WTC11 (cell line): ENCODE results near the gene MYBL2. TPM values are rescaled to one million over a fixed set of nuclear protein-coding genes. Genes with fewer than 3 reads are reported as not detected.

Source experiments
- ATAC-seq: fragments of 200-7000 bp; cut with Tn5 transposase; 2 replicates; pipeline ENCODE4 v1.10.0; 2021; ENCODE audit warnings: mild to moderate bottlenecking, moderate library complexity
- CTCF ChIA-PET: fragments of 300-600 bp; sonication (Branson Sonifier 250); formaldehyde crosslinking; loops from one replicate; lab custom pipeline; 2021; ENCODE audit warnings: antibody characterized with exemption; lab: Charles Lee
- POLR2A ChIA-PET: fragments of 350-600 bp; sonication (Branson Sonifier 250); formaldehyde crosslinking; loops from one replicate; lab custom pipeline; 2021; ENCODE audit warnings: antibody characterized with exemption; lab: Charles Lee
- DNase-seq: peaks from one replicate; pipeline ENCODE4 v3.0.0; 2021; ENCODE audit warnings: low spot score
- H3K27ac Mint-ChIP-seq: 2 replicates; pipeline ENCODE4 v1.8.0; 2021; ENCODE audit warnings: mixed read lengths
- H3K27me3 Mint-ChIP-seq: 2 replicates; pipeline ENCODE4 v1.8.0; 2021; ENCODE audit warnings: low read depth, mild to moderate bottlenecking, moderate library complexity, mixed read lengths
- H3K36me3 Mint-ChIP-seq: 2 replicates; pipeline ENCODE4 v1.8.0; 2021; ENCODE audit warnings: mixed read lengths
- H3K4me1 Mint-ChIP-seq: 2 replicates; pipeline ENCODE4 v1.8.0; 2022; ENCODE audit warnings: mixed read lengths
- H3K4me3 Mint-ChIP-seq: 2 replicates; pipeline ENCODE4 v1.8.0; 2021; ENCODE audit warnings: mild to moderate bottlenecking, moderate library complexity, mixed read lengths
- H3K9me3 Mint-ChIP-seq: 2 replicates; pipeline ENCODE4 v1.8.0; 2021; ENCODE audit warnings: mixed read lengths
- CREB1 ChIP-seq: sonication (generic); formaldehyde crosslinking; IDR thresholded peaks from 2 replicates; pipeline ENCODE4 v1.8.0; 2023; ENCODE audit warnings: mild to moderate bottlenecking, missing genetic modification reagents
- CREM ChIP-seq: sonication (generic); formaldehyde crosslinking; IDR thresholded peaks from 2 replicates; pipeline ENCODE4 v1.8.1; 2022; ENCODE audit warnings: mild to moderate bottlenecking, missing genetic modification reagents, moderate library complexity
- ELF4 ChIP-seq: sonication (generic); formaldehyde crosslinking; IDR thresholded peaks from 2 replicates; pipeline ENCODE4 v1.8.1; 2022; ENCODE audit warnings: low read depth, mild to moderate bottlenecking, moderate library complexity, missing genetic modification reagents
- EMX1 ChIP-seq: fragments of 250-450 bp; sonication (Bioruptor Pico); IDR thresholded peaks from 2 replicates; pipeline ENCODE4 v1.8.0; 2021; ENCODE audit warnings: mild to moderate bottlenecking
- KAT7 ChIP-seq: sonication (generic); formaldehyde crosslinking; IDR thresholded peaks from 2 replicates; pipeline ENCODE4 v1.8.1; 2023; ENCODE audit warnings: missing genetic modification reagents, mild to moderate bottlenecking, borderline replicate concordance
- MXD4 ChIP-seq: fragments of 250-450 bp; sonication (Bioruptor Pico); IDR thresholded peaks from 2 replicates; pipeline ENCODE4 v1.8.0; 2021; ENCODE audit warnings: mild to moderate bottlenecking, moderate library complexity, borderline replicate concordance
- MYBL2 ChIP-seq: sonication (generic); formaldehyde crosslinking; IDR thresholded peaks from 2 replicates; pipeline ENCODE4 v1.8.1; 2023; ENCODE audit warnings: mild to moderate bottlenecking, moderate library complexity, missing genetic modification reagents
- NFATC4 ChIP-seq: fragments of 250-450 bp; sonication (Bioruptor Pico); IDR thresholded peaks from 2 replicates; pipeline ENCODE4 v1.9.0; 2021; ENCODE audit warnings: mild to moderate bottlenecking
- NR2C2 ChIP-seq: sonication (generic); formaldehyde crosslinking; IDR thresholded peaks from 2 replicates; pipeline ENCODE4 v1.8.0; 2022; ENCODE audit warnings: mild to moderate bottlenecking, missing genetic modification reagents
- OVOL2 ChIP-seq: fragments of 250-450 bp; sonication (Bioruptor Pico); IDR thresholded peaks from 2 replicates; pipeline ENCODE4 v1.9.0; 2021; ENCODE audit warnings: mild to moderate bottlenecking, borderline replicate concordance
- PRRX2 ChIP-seq: fragments of 250-450 bp; sonication (Bioruptor Pico); IDR thresholded peaks from 2 replicates; pipeline ENCODE4 v1.8.0; 2021; ENCODE audit warnings: mild to moderate bottlenecking
- RORB ChIP-seq: fragments of 250-450 bp; sonication (Bioruptor Pico); IDR thresholded peaks from 2 replicates; pipeline ENCODE4 v1.9.0; 2021; ENCODE audit warnings: mild to moderate bottlenecking
- ZBTB21 ChIP-seq: sonication (generic); formaldehyde crosslinking; IDR thresholded peaks from 2 replicates; pipeline ENCODE4 v1.8.1; 2023; ENCODE audit warnings: mild to moderate bottlenecking, missing genetic modification reagents, borderline replicate concordance
- ZNF232 ChIP-seq: sonication (generic); formaldehyde crosslinking; IDR thresholded peaks from 2 replicates; pipeline ENCODE4 v1.8.0; 2022; ENCODE audit warnings: mild to moderate bottlenecking, missing genetic modification reagents
- ZNF423 ChIP-seq: fragments of 250-450 bp; sonication (Bioruptor Pico); IDR thresholded peaks from 2 replicates; pipeline ENCODE4 v2.1.2; 2022; ENCODE audit warnings: mild to moderate bottlenecking, moderate library complexity
- total RNA-seq: library from RNA; stranded (reverse); gene quantifications from 3 replicates; pipeline ENCODE4 v1.2.3, GENCODE V29; 2021
- TF ChIP-seq, protein P1 (sequence below): sonication (generic); formaldehyde crosslinking; IDR thresholded peaks from 2 replicates; pipeline ENCODE4 v1.8.0; 2023; ENCODE audit warnings: missing genetic modification reagents
- TF ChIP-seq, protein P2 (sequence below): sonication (generic); formaldehyde crosslinking; IDR thresholded peaks from 2 replicates; pipeline ENCODE4 v1.8.1; 2022; ENCODE audit warnings: mild to moderate bottlenecking, moderate library complexity, missing genetic modification reagents
- TF ChIP-seq, protein P3 (sequence below): sonication (generic); formaldehyde crosslinking; IDR thresholded peaks from 2 replicates; pipeline ENCODE4 v1.8.0; 2022; ENCODE audit warnings: mild to moderate bottlenecking, missing genetic modification reagents
- TF ChIP-seq, protein P4 (sequence below): sonication (generic); formaldehyde crosslinking; IDR thresholded peaks from 2 replicates; pipeline ENCODE4 v1.8.1; 2023; ENCODE audit warnings: mild to moderate bottlenecking, missing genetic modification reagents, borderline replicate concordance
- TF ChIP-seq, protein P5 (sequence below): sonication (generic); formaldehyde crosslinking; IDR thresholded peaks from 2 replicates; pipeline ENCODE4 v1.8.0; 2023; ENCODE audit warnings: mild to moderate bottlenecking, missing genetic modification reagents

Gene MYBL2
- total RNA-seq, 1 experiment from 2014 or later, result 166 TPM

DNA sequence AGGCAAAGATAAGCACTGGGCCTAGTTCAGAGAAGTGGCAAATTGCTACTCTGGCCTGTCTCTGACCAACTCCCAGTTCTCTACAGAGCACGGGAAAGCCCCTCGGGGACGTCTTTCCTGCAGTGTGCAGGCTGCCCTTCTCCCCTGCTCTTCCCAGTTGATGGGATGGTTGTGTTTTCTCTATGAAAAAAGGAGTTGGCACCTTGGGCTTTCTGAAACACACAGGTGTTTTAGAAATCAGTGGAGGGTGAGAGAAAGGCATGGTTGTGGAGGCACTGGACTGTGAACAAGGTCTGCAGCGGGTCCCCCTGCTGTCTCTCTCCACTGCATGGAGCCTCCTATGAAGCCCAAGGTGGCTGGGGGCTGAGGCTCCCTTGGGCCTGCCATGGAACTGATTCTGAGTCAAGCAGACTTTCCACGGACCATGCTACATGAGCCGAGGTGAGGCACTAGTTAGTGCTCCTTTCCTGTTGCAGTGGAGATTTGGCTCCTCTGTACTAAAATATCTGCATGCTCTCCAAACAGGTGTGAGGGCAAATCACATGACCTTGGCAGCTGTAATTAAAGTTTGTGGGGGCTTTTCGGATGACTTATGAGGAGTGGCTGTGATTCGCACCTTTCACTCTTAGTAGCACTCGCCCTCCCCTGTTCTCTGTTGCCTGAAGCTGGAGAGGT, 43.6 kb downstream of the MYBL2 start (continued):
- TF ChIP-seq MXD4 (no peak), RORB (no peak), KAT7 (CRISPR knock-in tag) (no peak), NR2C2 (no peak), CREM (CRISPR knock-in tag) (no peak), ZNF423 (CRISPR knock-in tag) (no peak)
- TF ChIP-seq, protein P1, sequence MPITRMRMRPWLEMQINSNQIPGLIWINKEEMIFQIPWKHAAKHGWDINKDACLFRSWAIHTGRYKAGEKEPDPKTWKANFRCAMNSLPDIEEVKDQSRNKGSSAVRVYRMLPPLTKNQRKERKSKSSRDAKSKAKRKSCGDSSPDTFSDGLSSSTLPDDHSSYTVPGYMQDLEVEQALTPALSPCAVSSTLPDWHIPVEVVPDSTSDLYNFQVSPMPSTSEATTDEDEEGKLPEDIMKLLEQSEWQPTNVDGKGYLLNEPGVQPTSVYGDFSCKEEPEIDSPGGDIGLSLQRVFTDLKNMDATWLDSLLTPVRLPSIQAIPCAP, result no peak
- TF ChIP-seq, protein P2, sequence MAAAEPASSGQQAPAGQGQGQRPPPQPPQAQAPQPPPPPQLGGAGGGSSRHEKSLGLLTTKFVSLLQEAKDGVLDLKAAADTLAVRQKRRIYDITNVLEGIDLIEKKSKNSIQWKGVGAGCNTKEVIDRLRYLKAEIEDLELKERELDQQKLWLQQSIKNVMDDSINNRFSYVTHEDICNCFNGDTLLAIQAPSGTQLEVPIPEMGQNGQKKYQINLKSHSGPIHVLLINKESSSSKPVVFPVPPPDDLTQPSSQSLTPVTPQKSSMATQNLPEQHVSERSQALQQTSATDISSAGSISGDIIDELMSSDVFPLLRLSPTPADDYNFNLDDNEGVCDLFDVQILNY (CRISPR knock-in tag), result no peak

DNA sequence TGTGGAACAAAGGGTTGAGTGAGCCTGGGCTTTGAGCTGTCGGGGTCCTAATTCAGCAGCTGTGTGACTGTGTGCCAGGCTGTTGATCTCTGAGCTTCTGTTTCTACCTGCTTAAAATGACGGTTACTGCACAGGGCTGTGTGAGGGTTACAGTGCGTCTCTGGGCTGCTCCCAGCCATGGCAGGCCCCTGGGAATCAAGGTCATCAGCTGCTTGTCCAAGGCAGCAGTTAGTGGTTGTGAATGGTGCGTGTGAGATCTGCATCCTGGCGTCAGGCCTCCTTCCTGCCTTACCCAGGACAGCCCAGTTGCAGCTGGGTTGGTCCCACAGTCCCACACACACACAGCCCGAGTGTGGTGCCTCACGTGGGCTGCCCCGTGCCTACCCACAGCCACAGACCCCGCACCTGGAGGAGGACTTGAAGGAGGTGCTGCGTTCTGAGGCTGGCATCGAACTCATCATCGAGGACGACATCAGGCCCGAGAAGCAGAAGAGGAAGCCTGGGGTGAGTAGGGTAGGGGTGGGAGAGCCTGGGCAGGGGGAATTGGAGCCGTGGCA, 44.3 kb downstream of the MYBL2 start:
- DNase-seq (no peak), ATAC-seq (no peak)
- CTCF ChIA-PET, result no interaction called here
- no peak overlapping the region for H3K27ac Mint-ChIP-seq
- POLR2A ChIA-PET, result no interaction called here
- no peaks in the 10 kb centered on the region for H3K27me3 Mint-ChIP-seq
- no peak for TF ChIP-seq EMX1 (CRISPR knock-in tag)
- no peak for TF ChIP-seq NFATC4 (CRISPR knock-in tag)
- TF ChIP-seq ZNF232 (CRISPR knock-in tag), result no peak
- TF ChIP-seq ELF4 (CRISPR knock-in tag), result no peak
- TF ChIP-seq, protein P3, sequence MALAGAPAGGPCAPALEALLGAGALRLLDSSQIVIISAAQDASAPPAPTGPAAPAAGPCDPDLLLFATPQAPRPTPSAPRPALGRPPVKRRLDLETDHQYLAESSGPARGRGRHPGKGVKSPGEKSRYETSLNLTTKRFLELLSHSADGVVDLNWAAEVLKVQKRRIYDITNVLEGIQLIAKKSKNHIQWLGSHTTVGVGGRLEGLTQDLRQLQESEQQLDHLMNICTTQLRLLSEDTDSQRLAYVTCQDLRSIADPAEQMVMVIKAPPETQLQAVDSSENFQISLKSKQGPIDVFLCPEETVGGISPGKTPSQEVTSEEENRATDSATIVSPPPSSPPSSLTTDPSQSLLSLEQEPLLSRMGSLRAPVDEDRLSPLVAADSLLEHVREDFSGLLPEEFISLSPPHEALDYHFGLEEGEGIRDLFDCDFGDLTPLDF (CRISPR knock-in tag), result no peak
- H3K36me3 Mint-ChIP-seq, result peaks cover 55% of the 10 kb centered on the region
- H3K4me3 Mint-ChIP-seq, result no peak overlapping the region
- H3K4me1 Mint-ChIP-seq, result no peaks in the 10 kb centered on the region
- H3K9me3 Mint-ChIP-seq, result no peaks in the 10 kb centered on the region

DNA sequence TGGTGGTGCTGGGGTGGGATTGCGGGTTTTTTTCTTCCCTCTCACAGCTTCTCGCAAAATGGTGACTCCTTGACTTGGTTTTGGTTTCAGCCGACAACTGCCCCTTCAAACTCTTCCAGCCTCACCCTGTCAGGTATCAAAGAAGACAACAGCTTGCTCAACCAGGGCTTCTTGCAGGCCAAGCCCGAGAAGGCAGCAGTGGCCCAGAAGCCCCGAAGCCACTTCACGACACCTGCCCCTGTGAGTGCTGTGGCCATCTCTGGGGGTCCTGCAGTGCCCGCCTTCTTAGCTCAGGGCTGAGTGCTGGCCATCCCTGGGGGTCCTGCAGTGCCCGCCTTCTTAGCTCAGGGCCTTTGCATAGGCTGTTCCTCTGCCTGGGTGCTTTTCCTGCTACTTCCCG, 48.1 kb downstream of the MYBL2 start:
- ChIA-PET POLR2A (no interaction called here), CTCF (no interaction called here)
- no peak overlapping the region for H3K4me3 Mint-ChIP-seq
- peaks cover 8% of the 10 kb centered on the region for H3K9me3 Mint-ChIP-seq
- TF ChIP-seq ZBTB21 (CRISPR knock-in tag) (no peak), MYBL2 (CRISPR knock-in tag) (no peak), CREB1 (CRISPR knock-in tag) (no peak)
- TF ChIP-seq, protein P2 (CRISPR knock-in tag), result no peak
- H3K36me3 Mint-ChIP-seq, result peaks cover 31% of the 10 kb centered on the region
- DNase-seq (no peak), ATAC-seq (no peak)
- no peaks in the 10 kb centered on the region for H3K4me1 Mint-ChIP-seq
- no peak overlapping the region for H3K27ac Mint-ChIP-seq
- no peaks in the 10 kb centered on the region for H3K27me3 Mint-ChIP-seq

DNA sequence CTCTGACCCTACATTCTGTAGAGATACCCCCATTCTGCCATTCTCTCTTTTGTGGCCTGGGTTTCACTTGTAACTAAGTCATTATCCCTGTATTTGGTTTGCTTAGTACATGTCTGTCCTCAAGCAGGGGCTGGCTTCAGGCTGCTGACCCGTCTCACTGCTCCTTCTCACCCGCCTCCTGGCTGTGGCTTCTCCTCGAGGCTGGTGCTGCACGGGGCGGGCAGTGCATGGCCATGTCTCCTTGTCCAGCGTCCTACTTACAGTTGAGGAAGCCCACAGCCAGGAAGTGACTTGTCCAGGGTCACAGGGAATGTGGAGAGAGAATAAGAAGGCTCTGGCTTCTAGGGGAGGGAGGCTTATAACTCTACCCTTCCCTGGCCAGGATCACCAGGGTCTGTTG, 48.6 kb downstream of the MYBL2 start:
- DNase-seq (no peak), ATAC-seq (no peak)
- peaks cover 2% of the 10 kb centered on the region; the same call in 1 of the 2 replicates for H3K4me1 Mint-ChIP-seq
- ChIA-PET CTCF (no interaction called here), POLR2A (no interaction called here)
- peaks cover 26% of the 10 kb centered on the region for H3K36me3 Mint-ChIP-seq
- no peak overlapping the region for H3K27ac Mint-ChIP-seq
- H3K27me3 Mint-ChIP-seq, result no peaks in the 10 kb centered on the region
- peaks cover 8% of the 10 kb centered on the region for H3K9me3 Mint-ChIP-seq
- no peak overlapping the region for H3K4me3 Mint-ChIP-seq
- TF ChIP-seq PRRX2 (CRISPR knock-in tag) (no peak), OVOL2 (CRISPR knock-in tag) (no peak)
- TF ChIP-seq, protein P4, sequence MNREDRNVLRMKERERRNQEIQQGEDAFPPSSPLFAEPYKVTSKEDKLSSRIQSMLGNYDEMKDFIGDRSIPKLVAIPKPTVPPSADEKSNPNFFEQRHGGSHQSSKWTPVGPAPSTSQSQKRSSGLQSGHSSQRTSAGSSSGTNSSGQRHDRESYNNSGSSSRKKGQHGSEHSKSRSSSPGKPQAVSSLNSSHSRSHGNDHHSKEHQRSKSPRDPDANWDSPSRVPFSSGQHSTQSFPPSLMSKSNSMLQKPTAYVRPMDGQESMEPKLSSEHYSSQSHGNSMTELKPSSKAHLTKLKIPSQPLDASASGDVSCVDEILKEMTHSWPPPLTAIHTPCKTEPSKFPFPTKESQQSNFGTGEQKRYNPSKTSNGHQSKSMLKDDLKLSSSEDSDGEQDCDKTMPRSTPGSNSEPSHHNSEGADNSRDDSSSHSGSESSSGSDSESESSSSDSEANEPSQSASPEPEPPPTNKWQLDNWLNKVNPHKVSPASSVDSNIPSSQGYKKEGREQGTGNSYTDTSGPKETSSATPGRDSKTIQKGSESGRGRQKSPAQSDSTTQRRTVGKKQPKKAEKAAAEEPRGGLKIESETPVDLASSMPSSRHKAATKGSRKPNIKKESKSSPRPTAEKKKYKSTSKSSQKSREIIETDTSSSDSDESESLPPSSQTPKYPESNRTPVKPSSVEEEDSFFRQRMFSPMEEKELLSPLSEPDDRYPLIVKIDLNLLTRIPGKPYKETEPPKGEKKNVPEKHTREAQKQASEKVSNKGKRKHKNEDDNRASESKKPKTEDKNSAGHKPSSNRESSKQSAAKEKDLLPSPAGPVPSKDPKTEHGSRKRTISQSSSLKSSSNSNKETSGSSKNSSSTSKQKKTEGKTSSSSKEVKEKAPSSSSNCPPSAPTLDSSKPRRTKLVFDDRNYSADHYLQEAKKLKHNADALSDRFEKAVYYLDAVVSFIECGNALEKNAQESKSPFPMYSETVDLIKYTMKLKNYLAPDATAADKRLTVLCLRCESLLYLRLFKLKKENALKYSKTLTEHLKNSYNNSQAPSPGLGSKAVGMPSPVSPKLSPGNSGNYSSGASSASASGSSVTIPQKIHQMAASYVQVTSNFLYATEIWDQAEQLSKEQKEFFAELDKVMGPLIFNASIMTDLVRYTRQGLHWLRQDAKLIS (CRISPR knock-in tag), result no peak
- TF ChIP-seq, protein P5, sequence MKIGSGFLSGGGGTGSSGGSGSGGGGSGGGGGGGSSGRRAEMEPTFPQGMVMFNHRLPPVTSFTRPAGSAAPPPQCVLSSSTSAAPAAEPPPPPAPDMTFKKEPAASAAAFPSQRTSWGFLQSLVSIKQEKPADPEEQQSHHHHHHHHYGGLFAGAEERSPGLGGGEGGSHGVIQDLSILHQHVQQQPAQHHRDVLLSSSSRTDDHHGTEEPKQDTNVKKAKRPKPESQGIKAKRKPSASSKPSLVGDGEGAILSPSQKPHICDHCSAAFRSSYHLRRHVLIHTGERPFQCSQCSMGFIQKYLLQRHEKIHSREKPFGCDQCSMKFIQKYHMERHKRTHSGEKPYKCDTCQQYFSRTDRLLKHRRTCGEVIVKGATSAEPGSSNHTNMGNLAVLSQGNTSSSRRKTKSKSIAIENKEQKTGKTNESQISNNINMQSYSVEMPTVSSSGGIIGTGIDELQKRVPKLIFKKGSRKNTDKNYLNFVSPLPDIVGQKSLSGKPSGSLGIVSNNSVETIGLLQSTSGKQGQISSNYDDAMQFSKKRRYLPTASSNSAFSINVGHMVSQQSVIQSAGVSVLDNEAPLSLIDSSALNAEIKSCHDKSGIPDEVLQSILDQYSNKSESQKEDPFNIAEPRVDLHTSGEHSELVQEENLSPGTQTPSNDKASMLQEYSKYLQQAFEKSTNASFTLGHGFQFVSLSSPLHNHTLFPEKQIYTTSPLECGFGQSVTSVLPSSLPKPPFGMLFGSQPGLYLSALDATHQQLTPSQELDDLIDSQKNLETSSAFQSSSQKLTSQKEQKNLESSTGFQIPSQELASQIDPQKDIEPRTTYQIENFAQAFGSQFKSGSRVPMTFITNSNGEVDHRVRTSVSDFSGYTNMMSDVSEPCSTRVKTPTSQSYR (CRISPR knock-in tag), result no peak
